Astrocyte (in vitro differentiated cells and primary cell): Measurements from ENCODE around the gene PLCD3. TPM values are rescaled to one million over a fixed set of nuclear protein-coding genes. Genes with fewer than 3 reads are reported as not detected.

Experiments
- DNase-seq: peaks from one replicate; pipeline ENCODE4 v3.0.0-alpha.2; 2010; ENCODE audit warnings: low read depth
- FAIRE-seq: peaks from 2 replicates; lab custom pipeline; 2011; peaks lifted over from hg19 to GRCh38; lab: Jason Lieb, UNC
- H2AFZ ChIP-seq: 2 replicates; pipeline ENCODE4 v1.6.0; 2012; ENCODE audit warnings: low read depth, low read length, inconsistent platforms
- H3K27ac ChIP-seq: 2 replicates; pipeline ENCODE4 v1.5.1; 2011; ENCODE audit warnings: low read depth, low read length, inconsistent platforms
- H3K27me3 ChIP-seq: 2 replicates; pipeline ENCODE4 v1.6.0; 2011; ENCODE audit warnings: low read length, inconsistent platforms; ENCODE audit not compliant: insufficient read depth
- H3K36me3 ChIP-seq: 2 replicates; pipeline ENCODE4 v1.5.1; 2011; ENCODE audit warnings: low read length, inconsistent platforms; ENCODE audit not compliant: insufficient read depth
- H3K4me1 ChIP-seq: 2 replicates; pipeline ENCODE4 v1.5.1; 2011; ENCODE audit warnings: low read length, inconsistent platforms; ENCODE audit not compliant: insufficient read depth
- H3K4me2 ChIP-seq: 2 replicates; pipeline ENCODE4 v1.6.0; 2012; ENCODE audit warnings: low read length, inconsistent platforms
- H3K4me3 ChIP-seq: 2 replicates; pipeline ENCODE4 v1.5.1; 2011; ENCODE audit warnings: low read depth, mild to moderate bottlenecking, low read length, inconsistent platforms; ENCODE audit not compliant: insufficient read depth
- H3K79me2 ChIP-seq: 2 replicates; pipeline ENCODE4 v1.6.0; 2012; ENCODE audit warnings: mild to moderate bottlenecking, low read length, inconsistent platforms; ENCODE audit not compliant: insufficient read depth
- H3K9ac ChIP-seq: 2 replicates; pipeline ENCODE4 v1.6.0; 2012; ENCODE audit warnings: mild to moderate bottlenecking, low read length, inconsistent platforms
- H3K9me3 ChIP-seq: 2 replicates; pipeline ENCODE4 v1.5.1; 2012; ENCODE audit warnings: low read depth, mild to moderate bottlenecking, low read length, inconsistent platforms; ENCODE audit not compliant: insufficient read depth
- H4K20me1 ChIP-seq: 2 replicates; pipeline ENCODE4 v1.6.0; 2012; ENCODE audit warnings: low read length, inconsistent platforms; ENCODE audit not compliant: insufficient read depth
- H3K27ac Mint-ChIP-seq: one replicate; pipeline ENCODE4 v1.8.0; 2021; ENCODE audit warnings: mild to moderate bottlenecking, mixed read lengths; ENCODE audit not compliant: unreplicated experiment
- H3K27me3 Mint-ChIP-seq: one replicate; pipeline ENCODE4 v1.8.0; 2021; ENCODE audit warnings: low read depth, mixed read lengths; ENCODE audit not compliant: unreplicated experiment
- H3K36me3 Mint-ChIP-seq: one replicate; pipeline ENCODE4 v1.8.0; 2021; ENCODE audit warnings: low read depth, mixed read lengths; ENCODE audit not compliant: unreplicated experiment
- H3K4me1 Mint-ChIP-seq: one replicate; pipeline ENCODE4 v1.8.0; 2021; ENCODE audit warnings: low read depth, mixed read lengths; ENCODE audit not compliant: unreplicated experiment
- H3K4me3 Mint-ChIP-seq: one replicate; pipeline ENCODE4 v1.8.0; 2021; ENCODE audit warnings: mild to moderate bottlenecking, moderate library complexity, mixed read lengths; ENCODE audit not compliant: unreplicated experiment
- H3K9me3 Mint-ChIP-seq: one replicate; pipeline ENCODE4 v1.8.0; 2021; ENCODE audit warnings: mild to moderate bottlenecking, mixed read lengths; ENCODE audit not compliant: unreplicated experiment
- CTCF ChIP-seq: IDR thresholded peaks from 2 replicates; pipeline ENCODE4 v1.5.1; 2011; ENCODE audit warnings: low read depth, mild to moderate bottlenecking, inconsistent platforms, low read length, moderate library complexity; ENCODE audit not compliant: insufficient read depth
- EZH2 ChIP-seq: IDR thresholded peaks from 2 replicates; pipeline ENCODE4 v1.6.1; 2012; ENCODE audit warnings: mild to moderate bottlenecking, low read length, inconsistent platforms; ENCODE audit not compliant: insufficient read depth
- total RNA-seq: library from RNA; stranded (reverse); gene quantifications from 2 replicates; pipeline ENCODE4 v1.2.1, GENCODE V29; 2021

Gene PLCD3
- total RNA-seq, 1 donor from 2014 or later, result 92.0 TPM

GRCh38 chr17:45118691-45119090 lies 13.6 kb downstream of the PLCD3 start:
- Histone ChIP-seq H3K4me1 (peaks cover 21% of the 10 kb centered on the region), H3K9me3 (no peaks in the 10 kb centered on the region), H3K79me2 (peaks cover 12% of the 10 kb centered on the region), H3K36me3 (no peaks in the 10 kb centered on the region), H3K27me3 (no peaks in the 10 kb centered on the region), H3K27ac (no peak overlapping the region), H3K4me2 (no peak overlapping the region), H3K4me3 (no peak overlapping the region), H3K9ac (no peak overlapping the region), H2AFZ (no peak overlapping the region), H4K20me1 (no peaks in the 10 kb centered on the region)
- FAIRE-seq (no peak), DNase-seq (no peak)
- no peak for TF ChIP-seq EZH2
- no peak for TF ChIP-seq CTCF
- Mint-ChIP-seq H3K27ac (no peak overlapping the region), H3K4me1 (peaks cover 10% of the 10 kb centered on the region), H3K27me3 (no peaks in the 10 kb centered on the region), H3K36me3 (peaks cover 11% of the 10 kb centered on the region), H3K9me3 (no peaks in the 10 kb centered on the region), H3K4me3 (no peak overlapping the region)

- no peak overlapping the region for H3K4me2 ChIP-seq
- no peak overlapping the region for H3K4me3 ChIP-seq
- TF ChIP-seq CTCF (no peak), EZH2 (no peak)
- H3K27ac ChIP-seq, result no peak overlapping the region
- no peak overlapping the region for H3K9ac ChIP-seq
- peaks cover 8% of the 10 kb centered on the region for H3K4me1 Mint-ChIP-seq
- H3K9me3 ChIP-seq, result no peaks in the 10 kb centered on the region
- H3K4me1 ChIP-seq, result peaks cover 15% of the 10 kb centered on the region
- no peak overlapping the region for H3K27ac Mint-ChIP-seq
- H3K27me3 Mint-ChIP-seq, result no peaks in the 10 kb centered on the region
- FAIRE-seq (no peak), DNase-seq (no peak)
- H3K79me2 ChIP-seq, result peaks cover 6% of the 10 kb centered on the region
- no peak overlapping the region for H3K4me3 Mint-ChIP-seq
- no peaks in the 10 kb centered on the region for H4K20me1 ChIP-seq
- no peaks in the 10 kb centered on the region for H3K9me3 Mint-ChIP-seq
- no peak overlapping the region for H2AFZ ChIP-seq
- H3K36me3 ChIP-seq, result no peaks in the 10 kb centered on the region
- H3K36me3 Mint-ChIP-seq, result peaks cover 11% of the 10 kb centered on the region
- H3K27me3 ChIP-seq, result no peaks in the 10 kb centered on the region
Measured at GRCh38 chr17:45117848-45118646, 14.3 kb downstream of the PLCD3 start.

- H3K9me3 ChIP-seq, result no peaks in the 10 kb centered on the region
- H2AFZ ChIP-seq, result no peak overlapping the region
- no peak overlapping the region for H3K4me3 ChIP-seq
- H3K4me3 Mint-ChIP-seq, result no peak overlapping the region
- no peak overlapping the region for H3K9ac ChIP-seq
- no peaks in the 10 kb centered on the region for H3K27me3 Mint-ChIP-seq
- H3K4me2 ChIP-seq, result no peak overlapping the region
- no peaks in the 10 kb centered on the region for H3K9me3 Mint-ChIP-seq
- H3K27ac ChIP-seq, result no peak overlapping the region
- peaks cover 9% of the 10 kb centered on the region for H3K4me1 ChIP-seq
- no peaks in the 10 kb centered on the region for H3K36me3 ChIP-seq
- FAIRE-seq (no peak), DNase-seq (no peak)
- H4K20me1 ChIP-seq, result no peaks in the 10 kb centered on the region
- H3K36me3 Mint-ChIP-seq, result peaks cover 11% of the 10 kb centered on the region
- H3K27me3 ChIP-seq, result no peaks in the 10 kb centered on the region
- peak overlapping the region; percentile 34 for H3K27ac Mint-ChIP-seq
- peaks cover 8% of the 10 kb centered on the region for H3K4me1 Mint-ChIP-seq
- TF ChIP-seq CTCF, result no peak
- no peak for TF ChIP-seq EZH2
- peaks cover 3% of the 10 kb centered on the region for H3K79me2 ChIP-seq
Measured at GRCh38 chr17:45117334-45117733, 15.0 kb downstream of the PLCD3 start.
